ENCODE results near the gene LPAR2. TPM values are rescaled to one million over a fixed set of nuclear protein-coding genes. Genes with fewer than 3 reads are reported as not detected.

Gene LPAR2
- total RNA-seq, 1 donor from 2014 or later: 62.6 TPM

DNA sequence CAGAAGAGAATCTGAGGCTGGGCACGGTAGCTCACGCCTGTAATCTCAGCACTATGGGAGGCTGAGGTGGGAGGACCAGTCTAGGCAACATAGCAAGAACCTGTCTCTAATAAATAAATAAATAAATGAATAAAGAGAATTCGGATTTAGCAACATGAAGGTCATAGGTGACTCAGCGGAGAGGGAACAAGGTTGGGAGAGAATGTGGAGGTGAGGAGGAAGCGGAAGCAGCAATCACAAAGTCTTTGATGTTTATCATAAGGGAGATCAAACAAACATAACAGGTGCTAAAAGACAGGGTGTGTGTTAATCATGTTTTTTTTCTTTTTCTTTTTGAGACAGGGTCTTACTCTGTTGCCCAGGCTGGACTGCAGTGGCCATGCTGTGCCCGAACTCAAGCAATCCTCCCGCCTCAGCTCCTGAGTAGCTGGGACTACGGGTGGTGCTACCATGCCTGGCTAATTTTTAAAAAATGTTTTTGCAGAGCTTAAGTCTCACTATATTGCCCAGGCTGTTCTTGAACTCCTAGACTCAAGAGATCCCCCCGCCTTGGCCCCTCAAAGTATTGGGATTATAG lies 25.8 kb downstream of the LPAR2 start:
- intact Hi-C loops (cut with micrococcal nuclease): no loop called here

GRCh38 chr19:19600793-19601330 lies 27.2 kb downstream of the LPAR2 start:
- intact Hi-C loops (cut with micrococcal nuclease): no loop called here

DNA sequence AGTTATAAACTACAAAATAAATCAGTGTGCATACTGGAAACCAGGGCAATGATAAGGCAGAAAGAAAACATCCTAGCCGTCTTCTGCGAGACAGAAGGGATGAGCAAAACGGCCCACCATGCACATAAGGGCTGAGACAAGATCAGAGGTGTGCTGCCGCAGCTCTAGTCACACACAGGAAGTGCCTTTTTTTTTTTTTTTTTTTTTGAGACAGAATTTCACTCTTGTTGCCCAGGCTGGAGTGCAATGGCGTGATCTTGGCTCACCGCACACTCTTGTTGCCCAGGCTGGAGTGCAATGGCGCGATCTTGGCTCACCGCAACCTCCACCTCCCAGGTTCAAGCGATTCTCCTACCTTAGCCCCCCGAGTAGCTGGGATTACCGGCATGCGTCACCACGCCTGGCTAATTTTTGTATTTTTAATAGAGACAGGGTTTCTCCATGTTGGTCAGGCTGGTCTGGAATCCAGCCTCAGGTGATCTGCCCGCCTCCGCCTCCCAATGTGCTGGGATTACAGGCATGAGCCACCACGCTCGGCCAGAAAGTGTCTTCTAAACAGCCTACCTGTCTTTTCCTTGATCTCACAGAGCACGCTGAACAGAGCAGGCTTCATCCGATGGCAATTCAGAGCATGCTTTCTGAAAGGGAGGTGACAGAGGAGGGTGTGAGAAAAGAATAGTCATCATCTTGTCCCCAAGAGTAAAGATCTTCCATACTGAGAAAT lies 29.1 kb downstream of the LPAR2 start:
- intact Hi-C loops (cut with micrococcal nuclease): loop anchor here (1.0 to 10.0 kb wide), 8 partner anchors 7 to 1426 kb away; partner anchors contain the start of genes BORCS8, PBX4, RFXANK and ZNF101

DNA sequence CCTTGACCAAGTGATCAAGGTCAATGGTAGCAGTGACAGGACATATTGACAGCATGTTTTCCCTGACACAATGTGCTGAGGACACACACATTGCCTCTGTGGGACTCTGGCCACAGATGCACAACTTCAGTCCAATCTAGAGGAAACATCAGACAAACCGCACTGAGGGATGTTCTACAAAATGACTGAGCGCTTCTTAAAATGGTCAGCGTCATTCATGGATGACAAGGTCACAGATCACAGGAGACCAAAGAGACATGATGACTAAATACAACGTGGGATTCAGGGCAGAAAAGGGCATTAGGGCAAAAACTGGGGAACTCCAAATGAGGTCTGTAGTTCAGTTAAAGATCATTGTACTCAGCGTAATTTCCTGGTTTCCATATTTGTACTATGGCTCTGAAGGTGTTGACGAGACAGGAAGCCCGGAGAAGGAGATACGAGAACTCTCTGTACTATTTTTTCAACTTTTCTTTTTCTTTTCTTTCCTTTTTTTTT lies 30.2 kb downstream of the LPAR2 start:
- intact Hi-C loops (cut with micrococcal nuclease): loop anchor here (1.0 to 10.0 kb wide), 8 partner anchors 8 to 1427 kb away; partner anchors contain the start of genes BORCS8, PBX4, RFXANK and ZNF101

DNA sequence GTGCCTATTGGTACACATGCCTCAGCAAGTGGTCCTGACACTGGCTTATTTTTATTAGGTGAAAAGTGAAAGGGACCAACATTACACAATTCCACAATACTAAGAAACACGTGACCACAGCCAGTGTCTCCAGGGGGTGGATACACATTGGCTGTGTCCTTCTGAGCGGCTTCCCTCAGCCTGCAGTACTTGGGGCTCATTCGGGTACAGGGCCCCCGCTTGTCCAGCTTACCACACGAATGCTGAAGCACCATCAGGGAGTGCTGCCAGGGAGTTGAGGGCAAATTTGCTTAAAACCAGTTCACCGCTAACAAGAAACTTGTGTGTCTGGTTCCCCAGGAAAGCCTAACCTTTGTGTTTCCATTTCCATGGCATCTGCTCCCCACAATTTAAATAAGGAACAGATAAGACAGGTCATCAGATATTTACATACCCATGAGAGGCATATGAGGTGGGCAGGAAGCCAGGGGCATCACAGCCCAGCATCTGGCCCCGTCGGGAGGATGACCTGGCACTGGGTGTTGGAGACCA lies 32.8 kb downstream of the LPAR2 start:
- intact Hi-C loops (cut with micrococcal nuclease): loop anchor here (10.0 kb wide), 1 partner anchor 1430 kb away; the partner anchor contains the start of gene ZNF430

DNA sequence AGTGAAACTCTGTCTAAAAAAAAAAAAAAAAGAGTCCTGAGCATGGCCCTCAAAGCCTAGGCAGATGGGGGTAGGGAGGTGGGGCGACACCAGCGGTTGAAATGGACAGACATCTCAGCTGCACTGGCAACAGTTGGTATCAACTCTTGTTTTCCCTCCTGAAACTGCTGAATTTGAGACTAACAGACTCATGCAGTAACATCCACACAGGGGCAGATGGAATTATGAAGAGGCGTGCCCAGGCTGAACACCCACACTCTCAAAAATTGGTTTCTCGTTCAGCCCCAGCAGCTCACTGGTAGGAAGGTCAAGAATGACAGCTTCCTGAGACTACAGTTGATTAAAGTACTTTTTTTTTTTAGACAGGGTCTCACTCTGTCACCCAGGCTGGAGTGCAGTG lies 33.6 kb downstream of the LPAR2 start:
- intact Hi-C loops (cut with micrococcal nuclease): loop anchor here (10.0 kb wide), 1 partner anchor 1430 kb away; the partner anchor contains the start of gene ZNF430

DNA sequence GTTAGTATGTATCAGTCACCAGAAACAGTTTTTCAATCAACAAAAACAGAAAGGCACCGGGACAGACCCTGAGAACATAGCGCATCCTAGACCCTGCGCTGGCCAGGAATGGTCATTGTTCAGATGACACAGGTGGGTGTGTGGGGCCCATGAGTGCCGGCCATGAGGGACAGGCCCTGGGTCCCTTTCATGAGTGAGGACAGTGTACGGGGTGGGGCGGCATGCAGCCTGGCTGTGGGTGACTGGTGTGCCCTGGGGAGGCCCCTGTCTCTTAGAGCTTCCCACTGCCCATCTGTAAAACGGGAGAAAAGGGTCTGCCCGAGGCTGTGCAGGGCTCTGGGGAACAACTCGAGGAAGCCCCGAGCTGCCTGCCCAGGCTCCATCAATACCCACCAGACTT lies 35.3 kb downstream of the LPAR2 start:
- intact Hi-C loops (cut with micrococcal nuclease): loop anchor here (10.0 kb wide), 1 partner anchor 1432 kb away; the partner anchor contains the start of gene ZNF430

DNA sequence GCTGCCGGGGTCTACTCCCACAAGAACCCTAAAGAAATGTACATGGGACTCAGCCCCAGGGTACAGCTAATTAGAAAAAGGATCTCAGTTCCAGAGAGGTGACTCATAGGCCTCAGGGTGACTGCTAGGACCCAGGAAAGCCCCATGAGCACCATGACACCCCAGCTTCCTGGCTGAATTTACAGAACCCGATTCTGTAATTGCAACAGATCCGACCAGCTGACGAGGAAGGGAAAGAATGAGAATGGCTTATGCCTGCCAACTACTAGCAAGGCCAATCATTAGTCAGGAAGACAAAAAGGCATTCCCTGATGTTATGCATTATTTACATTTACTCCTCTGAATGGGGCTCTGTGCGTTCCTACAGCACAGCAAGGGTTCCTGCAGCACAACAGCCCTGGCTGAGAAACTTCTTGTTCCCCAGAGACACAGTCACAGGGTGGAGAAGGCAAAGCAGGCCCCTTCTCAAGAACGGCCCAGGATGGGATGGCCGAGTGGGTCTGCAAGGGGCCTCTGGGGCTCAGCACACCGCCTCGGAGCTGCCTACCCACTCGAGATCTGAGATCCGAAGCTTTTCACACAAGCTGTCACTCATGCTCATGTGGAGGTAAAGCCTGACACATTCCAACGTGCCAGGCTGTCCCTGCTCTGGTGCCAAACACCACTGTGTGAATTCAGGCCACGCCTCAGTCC lies 36.7 kb downstream of the LPAR2 start:
- intact Hi-C loops (cut with micrococcal nuclease): loop anchor here (1.0 to 10.0 kb wide), 6 partner anchors 15 to 1434 kb away; partner anchors contain the start of genes GMIP, PBX4 and ZNF430

DNA sequence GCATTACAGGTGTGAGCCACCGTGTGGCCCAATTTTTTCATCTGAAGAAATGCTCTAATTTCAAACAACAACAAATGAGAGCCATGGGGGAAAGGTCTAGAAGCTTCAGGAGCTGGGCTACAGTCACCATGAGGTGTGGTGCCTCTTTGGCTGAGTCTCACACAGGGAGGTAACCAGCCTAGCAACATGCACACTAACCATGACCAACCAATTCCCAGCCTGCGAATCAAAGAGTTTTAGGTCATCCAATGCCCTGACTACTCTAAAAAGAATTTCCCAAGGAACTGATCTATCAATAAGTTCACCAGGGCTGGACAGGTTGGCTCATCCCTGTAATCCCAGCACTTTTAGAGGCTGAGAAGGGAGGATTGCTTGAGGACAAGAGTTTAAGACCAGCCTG lies 39.5 kb downstream of the LPAR2 start:
- intact Hi-C loops (cut with micrococcal nuclease): no loop called here

DNA sequence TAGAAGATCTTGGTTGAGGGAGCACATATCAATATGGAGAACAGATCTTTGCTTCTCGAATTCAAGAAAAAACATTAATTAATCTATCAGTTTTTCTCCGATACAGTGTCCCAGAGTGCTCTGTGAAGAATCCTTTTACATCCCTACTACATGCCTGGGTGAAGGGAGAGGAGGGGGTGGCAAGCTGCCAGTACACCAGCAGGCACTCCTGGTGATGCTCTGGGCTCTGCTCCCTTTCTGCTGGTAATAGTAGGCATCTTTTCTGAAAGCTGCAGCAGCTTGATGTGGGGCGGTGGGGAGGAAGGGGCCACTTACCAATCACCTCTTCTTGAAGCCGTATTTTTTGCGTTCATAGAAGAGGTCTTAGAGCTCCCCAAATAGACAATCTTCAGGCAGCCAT lies 40.2 kb downstream of the LPAR2 start:
- intact Hi-C loops (cut with micrococcal nuclease): no loop called here

DNA sequence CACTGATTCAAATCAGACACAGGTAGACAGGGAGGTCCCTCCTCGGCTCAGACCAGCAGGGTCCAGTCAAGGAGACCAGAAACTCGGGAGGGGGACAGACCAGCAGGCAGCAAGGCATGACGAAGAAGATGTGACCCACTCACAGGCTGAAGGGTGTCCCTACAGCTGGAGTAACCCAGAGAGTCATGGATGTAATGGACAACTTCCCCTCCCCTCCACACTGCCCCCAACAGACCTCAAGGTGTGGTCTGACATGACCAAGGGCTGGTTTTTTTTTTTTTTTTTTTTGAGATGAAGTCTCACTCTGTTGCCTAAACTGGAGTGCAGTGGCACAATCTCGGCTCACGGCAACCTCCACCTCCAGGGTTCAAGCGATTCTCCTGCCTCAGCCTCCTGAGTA lies 43.7 kb downstream of the LPAR2 start:
- intact Hi-C loops (cut with micrococcal nuclease): no loop called here

DNA sequence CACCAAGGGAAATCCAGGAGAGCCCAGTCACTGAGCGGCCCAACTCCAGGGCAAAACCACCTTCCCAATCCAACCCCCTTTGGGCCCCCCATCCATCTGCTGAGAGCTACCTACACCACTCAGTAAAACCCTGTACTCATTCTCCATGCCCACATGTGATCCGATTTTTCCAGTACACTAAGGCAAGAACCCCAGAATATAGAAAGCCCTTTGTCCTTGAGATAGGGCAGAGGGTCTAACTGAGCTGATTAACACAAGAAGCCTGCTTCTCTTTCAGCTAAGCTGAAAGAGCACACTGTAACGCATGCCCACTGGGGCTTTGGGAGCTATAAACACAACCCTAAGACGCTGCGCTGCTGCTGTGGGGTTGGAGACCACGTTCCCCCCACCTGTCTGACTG lies 45.5 kb downstream of the LPAR2 start:
- intact Hi-C loops (cut with micrococcal nuclease): no loop called here

DNA sequence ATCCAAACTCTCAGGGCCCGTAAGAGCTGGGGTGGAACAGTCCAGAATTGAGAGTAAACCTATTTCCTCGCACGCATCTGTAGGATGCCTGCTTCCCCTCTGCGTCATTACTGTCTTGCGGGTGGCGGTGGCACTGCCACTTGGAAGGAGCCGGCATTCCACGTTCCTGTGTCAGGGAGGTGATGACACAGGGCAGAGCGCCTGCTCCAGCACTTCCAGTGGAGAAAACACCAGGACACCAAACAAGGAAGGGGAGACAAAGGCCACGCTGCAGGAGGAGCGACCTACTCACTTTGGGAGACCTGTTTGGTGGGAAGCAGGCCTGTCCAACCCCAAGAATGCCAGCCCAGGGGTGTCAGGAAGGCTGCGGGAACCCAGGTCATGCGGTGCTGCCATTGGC lies 46.6 kb downstream of the LPAR2 start:
- intact Hi-C loops (cut with micrococcal nuclease): no loop called here

DNA sequence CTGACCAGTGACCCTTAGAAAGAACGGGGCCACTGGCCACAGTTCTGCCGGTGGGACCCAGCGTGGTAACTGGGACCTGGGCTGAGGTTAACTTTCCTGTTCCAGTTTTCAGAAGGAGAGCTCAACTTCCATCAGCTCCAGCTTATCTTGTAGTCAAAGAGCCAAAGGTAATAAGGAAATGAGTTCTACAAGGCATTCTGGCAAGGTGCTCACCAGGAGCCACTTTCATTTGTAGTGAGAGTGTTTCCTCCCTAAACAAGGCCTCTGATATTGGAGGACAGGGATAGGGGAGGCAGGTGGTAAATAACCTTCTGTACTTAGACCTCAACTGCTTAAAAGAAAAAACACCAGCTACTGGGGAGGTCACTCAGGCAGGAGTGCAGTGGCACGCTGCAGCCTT lies 47.6 kb downstream of the LPAR2 start:
- intact Hi-C loops (cut with micrococcal nuclease): no loop called here

GRCh38 chr19:19579533-19580361 lies 48.3 kb downstream of the LPAR2 start:
- intact Hi-C loops (cut with micrococcal nuclease): no loop called here

- intact Hi-C loops (cut with micrococcal nuclease): no loop called here
These were observed 49.8 kb downstream of the LPAR2 start for GRCh38 chr19:19578252-19578651.

- intact Hi-C loops (cut with micrococcal nuclease): no loop called here
These were observed 52.6 kb downstream of the LPAR2 start for GRCh38 chr19:19575411-19575810.
